AG09309 (cell line): ENCODE results near the gene SCYGR7.

Source experiments
- DNase-seq: peaks from one replicate; pipeline ENCODE4 v3.0.0-alpha.2; 2010; ENCODE audit warnings: low read depth
- H3K4me3 ChIP-seq: 2 replicates; pipeline ENCODE4 v1.5.1; 2011; ENCODE audit warnings: mild to moderate bottlenecking, low read depth, low read length, moderate library complexity; ENCODE audit not compliant: control insufficient read depth
- CTCF ChIP-seq: IDR thresholded peaks from 2 replicates; pipeline ENCODE4 v1.5.1; 2011; ENCODE audit warnings: mild to moderate bottlenecking, low read depth, low read length, inconsistent platforms; ENCODE audit not compliant: insufficient read depth, control insufficient read depth; ENCODE audit errors: missing control alignments

SCYGR7 gene

DNA sequence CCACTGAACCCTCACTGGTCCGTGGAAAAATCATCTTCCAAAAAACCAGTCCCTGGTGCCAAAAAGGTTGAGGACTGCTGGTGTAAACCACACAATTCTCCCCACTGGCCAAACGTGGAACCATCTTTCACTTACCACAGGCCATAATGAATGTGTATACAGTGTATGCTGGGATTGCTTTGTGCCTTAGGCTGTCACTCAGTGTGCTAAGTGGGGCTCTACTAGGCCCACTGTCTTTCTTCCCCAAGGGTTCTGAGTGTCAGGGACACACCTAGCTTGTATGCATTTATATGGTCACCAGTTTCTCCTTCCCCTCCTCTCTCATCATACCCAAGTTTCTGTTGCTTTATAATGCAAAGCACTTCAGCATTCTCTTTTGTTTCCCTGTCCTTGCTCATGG is 44.8 kb downstream of the SCYGR7 start:
- no peak for DNase-seq

DNA sequence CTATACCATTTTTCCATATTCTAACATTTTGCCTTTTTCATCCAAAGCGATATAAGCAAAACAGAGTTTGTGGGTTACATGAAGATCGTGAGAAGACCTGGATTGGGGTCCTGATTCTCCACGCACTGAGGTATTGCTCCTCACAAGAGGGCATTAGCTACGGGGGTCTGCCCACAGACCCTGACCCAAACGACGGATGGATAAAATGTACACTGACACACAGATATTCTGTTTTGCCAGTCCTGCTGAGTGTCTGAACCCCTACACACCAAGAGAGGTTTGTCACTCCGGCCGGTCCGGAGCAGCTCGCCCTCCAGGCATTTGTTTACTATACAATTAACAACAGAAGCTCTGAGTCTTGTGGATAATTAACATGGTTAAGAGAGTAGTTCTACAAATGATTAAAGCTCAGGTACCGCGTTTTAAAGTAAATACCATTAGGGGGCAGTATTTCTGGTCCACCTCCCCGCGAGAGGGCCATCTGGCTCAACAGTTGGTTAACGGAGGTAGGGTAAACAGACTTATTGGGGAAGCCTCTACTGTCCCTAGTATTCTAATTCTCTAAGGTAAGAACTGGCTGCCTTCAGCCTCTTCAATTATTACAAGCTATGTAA is 46.0 kb downstream of the SCYGR7 start:
- no peak for DNase-seq
- peak; percentile 16 for TF ChIP-seq CTCF
- no peak overlapping the region for H3K4me3 ChIP-seq

More for the DNA sequence above, 44.8 kb downstream of the SCYGR7 start:
- no peak for TF ChIP-seq CTCF
- H3K4me3 ChIP-seq = no peak overlapping the region

DNA sequence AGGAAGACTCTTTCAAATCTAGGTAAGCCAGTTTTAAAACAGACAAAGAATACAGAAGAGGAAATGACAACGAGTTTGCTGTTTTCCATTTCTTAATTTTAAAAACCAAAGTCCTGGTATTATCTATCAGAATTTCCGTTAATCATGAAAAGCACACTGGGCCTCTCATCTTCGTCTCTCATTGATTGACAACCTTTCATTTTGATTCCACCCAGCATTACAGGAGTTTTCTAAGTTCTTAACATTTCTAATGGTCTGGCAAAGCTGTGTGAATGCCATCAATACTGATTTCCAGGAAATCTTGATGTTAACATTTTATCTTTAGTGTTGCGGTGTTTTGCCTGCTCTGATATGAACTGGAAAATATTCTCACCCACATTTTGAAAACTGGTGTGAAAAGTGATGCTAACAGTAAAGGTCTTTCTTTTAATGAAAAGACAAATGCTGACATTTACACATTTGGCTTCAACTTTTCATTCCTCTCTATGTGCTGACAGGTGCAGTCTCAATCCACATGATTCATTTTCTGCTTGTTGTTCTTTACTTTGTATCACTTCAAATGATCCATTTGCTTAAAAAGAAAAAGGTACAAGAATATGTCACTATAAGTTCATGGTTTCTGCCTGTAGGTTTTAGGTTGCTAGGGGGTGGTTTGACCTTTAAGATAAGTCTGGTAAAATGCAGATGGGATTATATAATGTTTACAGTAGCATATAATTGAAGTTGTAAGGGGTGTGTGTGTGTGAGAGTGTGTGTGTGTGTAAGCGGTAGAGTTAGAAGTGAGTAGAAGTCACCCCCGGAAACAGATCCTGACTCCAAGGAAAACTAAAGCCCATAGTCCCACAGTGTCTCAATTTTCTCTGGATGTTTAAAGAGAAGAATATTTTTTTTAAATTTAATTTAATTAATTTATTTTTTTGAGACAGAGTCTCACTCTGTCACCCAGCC is 47.0 kb downstream of the SCYGR7 start:
- no peak for DNase-seq
- no peak overlapping the region for H3K4me3 ChIP-seq
- TF ChIP-seq CTCF = no peak
